GM12878 (cell line): ENCODE results near the gene CCDC27. TPM values are rescaled to one million over a fixed set of nuclear protein-coding genes. Genes with fewer than 3 reads are reported as not detected.

ENCODE experiments used
- ATAC-seq: fragments of 200-7000 bp; cut with Tn5 transposase; 3 replicates; pipeline ENCODE4 v1.9.1; 2020; ENCODE audit warnings: mild to moderate bottlenecking, moderate library complexity
- BruUV-seq: library from RNA; stranded (reverse); fragments of 400-500 nt; replicated peaks from 2 replicates; lab custom pipeline; 2021; lab: Mats Ljungman, UMichigan
- CTCF ChIA-PET: fragments of 300-600 bp; sonication (Branson Sonifier 250); formaldehyde crosslinking; extraction: SDS; loops from one replicate; lab custom pipeline; 2021; ENCODE audit warnings: inconsistent platforms; lab: Yijun Ruan, JAX
- POLR2A ChIA-PET: fragments of 350-600 bp; formaldehyde crosslinking; extraction: SDS; loops from one replicate; lab custom pipeline; 2021; ENCODE audit warnings: inconsistent platforms; lab: Charles Lee
- RAD21 ChIA-PET: fragments of 300-600 bp; sonication (Branson Sonifier 250); formaldehyde crosslinking; loops from one replicate; lab custom pipeline; 2023; ENCODE audit warnings: antibody characterized with exemption; ENCODE audit not compliant: unreplicated experiment; lab: Charles Lee
- SMC1A ChIA-PET: fragments of 300-600 bp; sonication (Branson Sonifier 250); formaldehyde crosslinking; loops from one replicate; lab custom pipeline; 2023; ENCODE audit not compliant: unreplicated experiment, uncharacterized antibody; lab: Charles Lee
- DNase-seq: peaks from one replicate; pipeline ENCODE4 v3.0.0-alpha.2; 2011; ENCODE audit warnings: low read depth, low spot score
- FAIRE-seq: peaks from 3 replicates; lab custom pipeline; 2011; peaks lifted over from hg19 to GRCh38; lab: Jason Lieb, UNC
- H2AFZ ChIP-seq: 2 replicates; pipeline ENCODE4 v1.6.0; 2011; ENCODE audit warnings: low read depth, low read length, control low read depth; ENCODE audit not compliant: control insufficient read depth
- H3K27ac ChIP-seq: 2 replicates; pipeline ENCODE4 v1.5.1; 2011; ENCODE audit warnings: control low read depth; ENCODE audit not compliant: control insufficient read depth, insufficient read depth
- H3K27me3 ChIP-seq, 2 experiments: replicated peaks in 1 of 2; 2 replicates each; pipeline versions ENCODE4 v1.6.0 to v1.6.1; 2011; ENCODE audit warnings: low read length in 1 of 2; ENCODE audit not compliant: control insufficient read depth in 2 of 2, insufficient read depth in 2 of 2
- H3K36me3 ChIP-seq, 2 experiments: 2 replicates each; pipeline ENCODE4 v1.5.1; 2011; ENCODE audit warnings: low read length in 1 of 2; ENCODE audit not compliant: control insufficient read depth in 2 of 2, insufficient read depth in 2 of 2
- H3K4me1 ChIP-seq: 2 replicates; pipeline ENCODE4 v1.6.1; 2011; ENCODE audit warnings: mild to moderate bottlenecking, low read length, moderate library complexity, mixed read lengths; ENCODE audit not compliant: control insufficient read depth, insufficient read depth
- H3K4me2 ChIP-seq: 2 replicates; pipeline ENCODE4 v1.6.0; 2011; ENCODE audit warnings: control low read depth; ENCODE audit not compliant: control insufficient read depth, insufficient read depth
- H3K4me3 ChIP-seq: fragments of 200-600 bp; sonication (generic); 2 replicates; pipeline ENCODE4 v1.5.1; 2016
- H3K79me2 ChIP-seq: 2 replicates; pipeline ENCODE4 v1.6.0; 2011; ENCODE audit warnings: low read length; ENCODE audit not compliant: control insufficient read depth, insufficient read depth
- H3K9ac ChIP-seq: 2 replicates; pipeline ENCODE4 v1.8.0; 2011; ENCODE audit warnings: low read length, control low read depth, mixed read lengths; ENCODE audit not compliant: control insufficient read depth, insufficient read depth
- H3K9me3 ChIP-seq: replicated peaks from 3 replicates; pipeline ENCODE4 v1.5.1; 2011; ENCODE audit warnings: mild to moderate bottlenecking, low read length; ENCODE audit not compliant: control insufficient read depth, insufficient read depth
- H4K20me1 ChIP-seq: 2 replicates; pipeline ENCODE4 v1.6.0; 2011; ENCODE audit not compliant: control insufficient read depth, insufficient read depth
- CBX5 ChIP-seq: sonication (generic); IDR thresholded peaks from 2 replicates; pipeline ENCODE4 v1.6.1; 2016; ENCODE audit warnings: low read depth, moderate library complexity, mild to moderate bottlenecking, inconsistent platforms
- ESRRA ChIP-seq: IDR thresholded peaks from 2 replicates; pipeline ENCODE4 v1.6.1; 2012; ENCODE audit warnings: mild to moderate bottlenecking, low read length, improper control_type of control experiment
- FOXK2 ChIP-seq: fragments of 450-650 bp; IDR thresholded peaks from 2 replicates; pipeline ENCODE4 v1.6.1; 2017; ENCODE audit warnings: mild to moderate bottlenecking, moderate library complexity
- IKZF2 ChIP-seq, 2 experiments: fragments of 450-650 bp; IDR thresholded peaks; 2 replicates each; pipeline ENCODE4 v1.6.1; 2017; ENCODE audit warnings: mild to moderate bottlenecking in 2 of 2, moderate library complexity in 2 of 2
- MAX ChIP-seq: IDR thresholded peaks from 2 replicates; pipeline ENCODE4 v1.6.1; 2012; ENCODE audit warnings: low read depth, low read length, improper control_type of control experiment
- MYB ChIP-seq: fragments of 150-350 bp; IDR thresholded peaks from 2 replicates; pipeline ENCODE4 v1.6.1; 2014; ENCODE audit warnings: mild to moderate bottlenecking, low read depth, low read length, borderline replicate concordance
- NKRF ChIP-seq: fragments of 450-650 bp; conservative IDR thresholded peaks from 2 replicates; pipeline ENCODE4 v1.6.1; 2017; ENCODE audit warnings: mild to moderate bottlenecking, moderate library complexity
- PBX3 ChIP-seq: IDR thresholded peaks from 2 replicates; pipeline ENCODE4 v1.6.1; 2011; ENCODE audit warnings: mild to moderate bottlenecking, low read depth, low read length, moderate library complexity; ENCODE audit not compliant: insufficient replicate concordance
- REST ChIP-seq: IDR thresholded peaks from 2 replicates; pipeline ENCODE4 v1.6.1; 2012; ENCODE audit warnings: mild to moderate bottlenecking, low read depth, low read length
- TARDBP ChIP-seq: IDR thresholded peaks from 2 replicates; pipeline ENCODE4 v1.6.1; 2016; ENCODE audit warnings: borderline replicate concordance
- ZNF622 ChIP-seq: fragments of 450-650 bp; IDR thresholded peaks from 2 replicates; pipeline ENCODE4 v1.6.1; 2017; ENCODE audit warnings: mild to moderate bottlenecking, inconsistent platforms
- WGBS: methylation state at CpG from one replicate; pipeline ENCODE4 v1.1.6; 2016; ENCODE audit warnings: low lambda C conversion rate; ENCODE audit not compliant: insufficient replicate concordance, insufficient coverage; ENCODE audit errors: missing lambda C conversion rate; 5-methylcytosine and 5-hydroxymethylcytosine counted together
- in situ Hi-C: fragments of 300-500 bp; cut with MboI; formaldehyde crosslinking; loops from 9 replicates; pipeline ENCODE4 v1.14.3; 2018; ENCODE audit warnings: mixed read lengths
- intact Hi-C: fragments of 100-400 bp; cut with micrococcal nuclease; formaldehyde crosslinking; loops from one replicate; pipeline ENCODE4 v1.14.2; 2022; ENCODE audit not compliant: unreplicated experiment
- polyA plus RNA-seq, 11 experiments: library from polyadenylated mRNA; depleted of rRNA in 4 of 11; unstranded in 6 of 11; stranded (reverse) in 5 of 11; fragments of >200 nt; fragmentation: Nextera tagmentation in 4 of 11; fragmentation: Illumina TruSeq in 1 of 11; extraction: Ambion mirVana in 4 of 11; extraction: Trizol in 1 of 11; gene quantifications; 1 replicate in 1 of 11; 2 replicates in 10 of 11; pipeline versions ENCODE4 v1.2.1 to v1.2.3, GENCODE V29; 2011 to 2016; ENCODE audit warnings: inconsistent platforms in 2 of 11, missing spikeins in 2 of 11, low read depth in 1 of 11
- total RNA-seq, 4 experiments: library from RNA; depleted of rRNA in 3 of 4; stranded (reverse); fragments of >200 nt in 3 of 4; fragmentation: Illumina TruSeq in 1 of 4; extraction: Trizol in 1 of 4; gene quantifications; 2 replicates each; pipeline versions ENCODE4 v1.2.1 to v1.2.3, GENCODE V29; 2013 to 2021

Gene CCDC27
- total and polyA plus RNA-seq, 10 of the 15 experiments (the other 5 are each of a cell fraction or from before 2014, with no cell fraction given), result 0.05 TPM; not detected in 9

- Histone ChIP-seq H3K79me2 (no peaks in the 10 kb centered on the region), H3K36me3 (no peaks in the 10 kb centered on the region), H4K20me1 (no peaks in the 10 kb centered on the region), H3K4me1 (no peaks in the 10 kb centered on the region), H3K4me2 (no peak overlapping the region), H3K4me3 (no peak overlapping the region), H3K27ac (no peak overlapping the region), H3K9me3 (no peaks in the 10 kb centered on the region), H3K9ac (no peak overlapping the region), H3K27me3 (no peaks in the 10 kb centered on the region), H2AFZ (no peak overlapping the region)
- no TSS peak for BruUV-seq
- ChIA-PET CTCF (no interaction called here), POLR2A (no interaction called here), SMC1A (no interaction called here), RAD21 (no interaction called here)
- DNase-seq (no peak), ATAC-seq (no peak), FAIRE-seq (no peak)
- TF ChIP-seq FOXK2 (no peak), NKRF (no peak), ZNF622 (no peak), TARDBP (no peak), ESRRA (no peak), CBX5 (no peak), IKZF2 (IDR thresholded peaks at IDR 0.05) (no peak), REST (no peak), MAX (no peak), PBX3 (no peak), MYB (no peak)
- in situ Hi-C loops, result no loop called here
- intact Hi-C loops, result no loop called here
- 49% methylated on average over 15 of the region's 15 CpGs for WGBS
These were observed 10.1 kb downstream of the CCDC27 start for GRCh38 chr1:3762151-3762872.
